Upper lobe of left lung (tissue), 4 donors: ENCODE measurements around the gene SGMS1.

Experiments
- CTCF ChIP-seq, 6 experiments: fragments of 450-650 bp in 4 of 6; fragments of 200-600 bp in 2 of 6; sonication (generic) in 2 of 6; IDR thresholded peaks; one replicate each; pipeline ENCODE4 v1.5.1; 2016 to 2019; ENCODE audit warnings: antibody characterized with exemption in 6 of 6
- EP300 ChIP-seq, 4 donors: sonication (generic); formaldehyde crosslinking; IDR thresholded peaks; one replicate each; pipeline ENCODE4 v1.5.1; 2017; ENCODE audit warnings: antibody characterized with exemption in 4 of 4, control low read depth in 2 of 4
- POLR2A ChIP-seq, 4 donors: fragments of 450-650 bp; IDR thresholded peaks; one replicate each; pipeline ENCODE4 v1.5.1; 2016 to 2017; ENCODE audit warnings: antibody characterized with exemption in 4 of 4, mild to moderate bottlenecking in 2 of 4
- POLR2AphosphoS5 ChIP-seq, 2 donors: sonication (generic); formaldehyde crosslinking; IDR thresholded peaks; one replicate each; pipeline ENCODE4 v1.5.1; 2017; ENCODE audit warnings: antibody characterized with exemption in 2 of 2

GRCh38 chr10:50334273-50334672 is 289.5 kb downstream of the SGMS1 start:
- no peak for TF ChIP-seq CTCF (IDR thresholded peaks at IDR 0.05)
- TF ChIP-seq EP300 (IDR thresholded peaks at IDR 0.05), result no peak
- TF ChIP-seq POLR2AphosphoS5 (IDR thresholded peaks at IDR 0.05), result no peak
- TF ChIP-seq POLR2A (IDR thresholded peaks at IDR 0.05), result no peak
